ENCODE data around the gene SAP30BP.

SAP30BP gene

DNA sequence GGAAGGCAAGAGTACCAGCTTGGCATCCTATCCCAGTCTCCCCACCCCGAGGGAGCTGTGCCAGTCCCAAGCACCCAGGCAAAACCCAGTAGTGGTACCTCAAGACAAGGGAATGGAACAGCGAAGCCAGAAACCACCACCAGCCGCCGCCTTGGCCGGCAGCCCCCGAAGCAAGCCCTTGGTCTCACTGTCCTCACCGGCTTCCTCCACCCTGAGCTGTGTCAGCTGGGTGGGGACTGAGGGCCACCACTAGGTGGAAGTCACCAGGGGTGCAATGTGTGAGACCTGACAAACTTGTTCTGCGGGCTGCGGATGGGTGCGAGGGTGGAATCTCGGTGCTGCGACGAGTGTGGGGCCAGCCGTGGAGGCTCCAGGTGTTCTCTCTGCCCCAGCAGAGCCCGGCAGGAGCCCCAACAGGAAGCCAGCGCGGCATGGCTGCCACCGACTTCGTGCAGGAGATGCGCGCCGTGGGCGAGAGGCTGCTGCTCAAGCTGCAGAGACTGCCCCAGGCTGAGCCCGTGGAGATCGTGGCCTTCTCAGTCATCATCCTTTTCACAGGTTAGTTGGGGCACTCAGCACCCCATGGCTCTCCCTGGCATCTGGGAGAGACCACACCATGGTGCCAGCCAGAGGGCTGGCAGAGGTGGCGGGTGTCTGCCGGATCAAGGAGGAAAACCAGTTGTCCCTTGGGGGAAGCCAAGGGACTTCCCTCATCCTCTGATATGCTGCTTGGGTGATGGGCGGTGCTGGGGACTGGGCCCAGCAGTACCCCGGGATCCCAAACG is 27.2 kb upstream of the SAP30BP start:
- Histone ChIP-seq H3K4me3 (ENCODE audit: low read length) (no peak overlapping the region), H3K9me2 (replicated peaks; ENCODE audit: control insufficient read depth, low read length) (no peaks in the 10 kb centered on the region), H3K27ac (ENCODE audit: low read depth, low read length) (no peak overlapping the region), H3K27me3 (ENCODE audit: control insufficient read depth, low read length) (no peaks in the 10 kb centered on the region), H3F3A (ENCODE audit: control insufficient read depth, insufficient read depth) (no peaks in the 10 kb centered on the region), H3K79me2 (ENCODE audit: control insufficient read depth, low read length) (no peaks in the 10 kb centered on the region), H3K4me2 (ENCODE audit: low read length) (no peak overlapping the region), H4K20me1 (ENCODE audit: control insufficient read depth, insufficient read depth, low read depth, low read length) (0 out of 2 replicates have a peak, but pooled peaks cover 2% of the 10 kb centered on the region), H3K9me3 (ENCODE audit: control insufficient read depth, insufficient read depth, low read length) (no peaks in the 10 kb centered on the region), H3K4me1 (ENCODE audit: control insufficient read depth, low read length) (no peaks in the 10 kb centered on the region; the same call in 1 of the 2 replicates), H3K36me3 (ENCODE audit: control insufficient read depth, low read length) (peaks cover 38% of the 10 kb centered on the region)
- TF ChIP-seq, protein P1, sequence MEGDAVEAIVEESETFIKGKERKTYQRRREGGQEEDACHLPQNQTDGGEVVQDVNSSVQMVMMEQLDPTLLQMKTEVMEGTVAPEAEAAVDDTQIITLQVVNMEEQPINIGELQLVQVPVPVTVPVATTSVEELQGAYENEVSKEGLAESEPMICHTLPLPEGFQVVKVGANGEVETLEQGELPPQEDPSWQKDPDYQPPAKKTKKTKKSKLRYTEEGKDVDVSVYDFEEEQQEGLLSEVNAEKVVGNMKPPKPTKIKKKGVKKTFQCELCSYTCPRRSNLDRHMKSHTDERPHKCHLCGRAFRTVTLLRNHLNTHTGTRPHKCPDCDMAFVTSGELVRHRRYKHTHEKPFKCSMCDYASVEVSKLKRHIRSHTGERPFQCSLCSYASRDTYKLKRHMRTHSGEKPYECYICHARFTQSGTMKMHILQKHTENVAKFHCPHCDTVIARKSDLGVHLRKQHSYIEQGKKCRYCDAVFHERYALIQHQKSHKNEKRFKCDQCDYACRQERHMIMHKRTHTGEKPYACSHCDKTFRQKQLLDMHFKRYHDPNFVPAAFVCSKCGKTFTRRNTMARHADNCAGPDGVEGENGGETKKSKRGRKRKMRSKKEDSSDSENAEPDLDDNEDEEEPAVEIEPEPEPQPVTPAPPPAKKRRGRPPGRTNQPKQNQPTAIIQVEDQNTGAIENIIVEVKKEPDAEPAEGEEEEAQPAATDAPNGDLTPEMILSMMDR (IDR thresholded peaks at IDR 0.05; ENCODE audit: low read depth, low read length, poor library complexity, severe bottlenecking): no peak
- TF ChIP-seq EZH2phosphoT487 (IDR thresholded peaks at IDR 0.05; ENCODE audit: borderline replicate concordance, low read length): no peak

DNA sequence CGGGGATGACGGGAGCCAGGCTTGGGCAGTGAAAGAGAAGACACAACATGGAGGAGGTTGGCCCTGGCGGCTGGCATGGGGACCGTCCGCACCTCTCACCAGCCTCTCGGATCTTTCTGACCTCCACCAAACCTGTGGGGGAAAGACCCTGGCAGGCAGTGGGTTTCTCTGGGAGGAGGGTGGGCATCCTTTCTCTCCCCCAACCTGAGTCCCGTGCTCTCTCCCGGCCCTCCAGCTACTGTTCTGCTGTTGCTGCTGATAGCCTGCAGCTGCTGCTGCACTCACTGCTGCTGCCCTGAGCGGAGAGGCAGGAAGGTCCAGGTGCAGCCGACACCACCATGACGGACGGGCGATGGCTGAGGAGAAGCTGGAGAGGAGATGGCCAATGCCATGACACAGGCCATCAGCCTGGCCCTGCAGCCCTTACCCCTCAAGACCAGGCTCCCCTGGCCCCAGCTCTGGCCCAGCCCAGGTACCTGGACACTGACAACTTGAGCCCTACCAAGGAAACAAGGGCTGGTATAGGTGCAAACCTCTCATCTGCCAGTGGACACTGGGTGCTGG is 26.5 kb upstream of the SAP30BP start:
- no peak overlapping the region for H3K27ac ChIP-seq (ENCODE audit: low read depth, low read length)
- H3K27me3 ChIP-seq (ENCODE audit: control insufficient read depth, low read length): no peaks in the 10 kb centered on the region

DNA sequence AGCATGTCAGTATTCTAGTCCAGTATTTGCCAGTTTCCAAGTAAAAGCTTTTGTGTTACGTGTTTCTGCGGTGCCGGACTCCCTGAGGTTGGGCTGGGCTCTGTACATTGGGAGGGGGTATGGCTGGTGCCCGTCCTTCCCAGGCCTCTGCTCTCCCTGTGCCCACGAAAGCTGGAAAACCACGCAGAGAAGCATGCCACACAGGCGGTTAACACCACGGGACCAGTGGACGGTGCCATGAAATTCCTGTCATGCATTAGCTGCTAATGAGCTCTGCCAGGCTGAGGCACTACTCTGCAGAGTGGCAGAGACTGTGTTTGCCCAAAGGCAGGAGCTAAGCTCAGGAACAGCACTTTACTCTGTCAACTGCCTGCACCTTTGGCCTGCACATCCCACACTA is 25.8 kb upstream of the SAP30BP start:
- peaks cover 5% of the 10 kb centered on the region for H3K79me2 ChIP-seq (ENCODE audit: control insufficient read depth, low read length)
- no peaks in the 10 kb centered on the region for H3K4me1 ChIP-seq (ENCODE audit: control insufficient read depth, low read length)
- 0 out of 2 replicates have a peak, but pooled peaks cover 2% of the 10 kb centered on the region for H4K20me1 ChIP-seq (ENCODE audit: control insufficient read depth, insufficient read depth, low read depth, low read length)
- H3K4me2 ChIP-seq (ENCODE audit: low read length): no peak overlapping the region
- peaks cover 52% of the 10 kb centered on the region for H3K36me3 ChIP-seq (ENCODE audit: control insufficient read depth, low read length)
- no peak for TF ChIP-seq EZH2phosphoT487 (IDR thresholded peaks at IDR 0.05; ENCODE audit: borderline replicate concordance, low read length)
- TF ChIP-seq, protein P1 (IDR thresholded peaks at IDR 0.05; ENCODE audit: low read depth, low read length, poor library complexity, severe bottlenecking): no peak
- no peak overlapping the region for H3K27ac ChIP-seq (ENCODE audit: low read depth, low read length)
- H3K9me3 ChIP-seq (ENCODE audit: control insufficient read depth, insufficient read depth, low read length): no peaks in the 10 kb centered on the region
- no peak overlapping the region for H3K4me3 ChIP-seq (ENCODE audit: low read length)
- H3K27me3 ChIP-seq (ENCODE audit: control insufficient read depth, low read length): no peaks in the 10 kb centered on the region
- H3K9me2 ChIP-seq (replicated peaks; ENCODE audit: control insufficient read depth, low read length): no peaks in the 10 kb centered on the region
- no peaks in the 10 kb centered on the region for H3F3A ChIP-seq (ENCODE audit: control insufficient read depth, insufficient read depth)

More for the DNA sequence above, 26.5 kb upstream of the SAP30BP start:
- Histone ChIP-seq H3K4me3 (ENCODE audit: low read length) (no peak overlapping the region), H3K36me3 (ENCODE audit: control insufficient read depth, low read length) (peaks cover 45% of the 10 kb centered on the region), H3F3A (ENCODE audit: control insufficient read depth, insufficient read depth) (no peaks in the 10 kb centered on the region), H3K79me2 (ENCODE audit: control insufficient read depth, low read length) (no peaks in the 10 kb centered on the region; the same call in 1 of the 2 replicates), H3K4me1 (ENCODE audit: control insufficient read depth, low read length) (no peaks in the 10 kb centered on the region), H3K9me2 (replicated peaks; ENCODE audit: control insufficient read depth, low read length) (no peaks in the 10 kb centered on the region), H4K20me1 (ENCODE audit: control insufficient read depth, insufficient read depth, low read depth, low read length) (0 out of 2 replicates have a peak, but pooled peaks cover 2% of the 10 kb centered on the region), H3K4me2 (ENCODE audit: low read length) (no peak overlapping the region), H3K9me3 (ENCODE audit: control insufficient read depth, insufficient read depth, low read length) (no peaks in the 10 kb centered on the region)
- TF ChIP-seq EZH2phosphoT487 (IDR thresholded peaks at IDR 0.05; ENCODE audit: borderline replicate concordance, low read length): no peak
- TF ChIP-seq, protein P1 (IDR thresholded peaks at IDR 0.05; ENCODE audit: low read depth, low read length, poor library complexity, severe bottlenecking): no peak
